Measurements from ENCODE around the gene VPS37C. TPM values are rescaled to one million over a fixed set of nuclear protein-coding genes. Genes with fewer than 3 reads are reported as not detected.

The VPS37C gene
- total and polyA plus RNA-seq, 9 of the 15 experiments (the other 6 are each of a cell fraction or from before 2014, with no cell fraction given), result 0.62 to 29.8 (median 11.5) TPM

DNA sequence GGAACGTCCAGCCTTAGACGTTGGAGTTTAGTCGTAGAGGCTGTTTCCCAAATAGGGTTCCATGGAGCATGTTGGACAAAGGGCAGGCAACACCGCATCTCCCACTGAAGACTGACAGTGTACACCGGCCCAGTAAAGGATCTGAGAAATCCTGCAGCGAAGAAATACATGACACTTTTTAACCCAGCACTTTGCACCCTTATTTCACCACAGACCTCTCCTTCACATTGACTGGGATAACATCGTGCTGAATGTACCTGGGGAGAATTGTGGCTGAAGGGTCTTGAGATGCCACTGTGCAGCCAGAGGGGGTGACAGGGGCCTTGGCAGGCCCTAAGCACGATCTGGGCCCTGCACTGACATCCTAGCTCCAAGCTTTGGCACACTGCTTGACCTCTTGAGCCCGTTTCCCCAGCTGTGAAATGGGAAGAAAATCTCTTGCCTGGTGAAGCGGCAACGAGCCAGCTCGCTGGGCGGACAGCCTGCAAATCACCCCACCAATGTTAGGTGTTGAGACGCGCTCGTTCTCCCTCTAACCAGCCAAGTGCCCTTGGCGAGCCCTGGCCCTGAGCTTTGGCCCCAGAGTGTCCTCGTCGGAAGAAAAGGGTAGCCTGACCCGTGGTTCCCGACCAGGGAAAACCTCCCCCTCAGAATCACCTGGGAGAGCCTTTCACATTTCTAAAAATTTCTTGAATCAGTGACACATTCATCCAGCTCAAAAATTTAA, 45.6 kb downstream of the VPS37C start:
- POLR2A ChIA-PET, result no interaction called here

DNA sequence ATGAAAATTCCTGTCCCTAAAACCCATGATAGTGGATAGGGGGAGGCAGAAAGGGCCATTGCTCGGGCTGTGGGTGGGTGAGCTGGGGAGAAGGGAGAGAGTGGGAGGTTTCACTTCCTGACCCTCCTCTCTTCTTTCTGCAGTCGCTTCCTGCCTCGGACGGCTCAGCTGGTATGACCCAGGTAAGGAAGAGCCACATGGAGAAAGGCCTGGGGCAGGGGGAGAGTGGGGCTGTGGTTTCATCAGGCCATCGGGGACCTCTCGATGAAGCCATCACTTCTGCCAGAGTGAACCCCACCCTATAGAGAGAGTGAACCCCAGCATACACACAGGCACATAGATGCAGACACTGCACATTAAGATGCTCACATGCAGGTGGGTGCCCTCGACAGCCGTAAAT, 46.3 kb downstream of the VPS37C start:
- Histone ChIP-seq H3K9ac (ENCODE audit: insufficient read depth in 1 of 2, low read depth in 2 of 2, low read length in 2 of 2) (no peak overlapping the region), H3K4me1 (replicated peaks in 1 of 2; ENCODE audit: control insufficient read depth in 2 of 2, insufficient read depth in 2 of 2, low read length in 2 of 2) (peaks cover 0 to 3% of the 10 kb centered on the region in 2 experiments; a peak in 2 of 5 replicates), H3K79me2 (ENCODE audit: control insufficient read depth, insufficient read depth, low read length) (no peaks in the 10 kb centered on the region), H3K4me2 (ENCODE audit: insufficient read depth, low read length) (no peak overlapping the region), H4K20me1 (replicated peaks; ENCODE audit: control insufficient read depth, insufficient read depth, low read length) (peaks cover 16% of the 10 kb centered on the region), H3K4me3 (no peak overlapping the region), H3K9me3 (replicated peaks; ENCODE audit: control insufficient read depth, insufficient read depth, low read depth, low read length) (no peaks in the 10 kb centered on the region), H2AFZ (ENCODE audit: low read depth, low read length) (no peak overlapping the region), H3K27ac (ENCODE audit: extremely low read depth, low read depth, low read length) (no peak overlapping the region), H3K9me1 (ENCODE audit: control insufficient read depth, insufficient read depth, low read length) (peaks cover 4% of the 10 kb centered on the region), H3K36me3 (ENCODE audit: control insufficient read depth, insufficient read depth, low read length) (no peaks in the 10 kb centered on the region), H3K27me3 (ENCODE audit: control insufficient read depth in 2 of 2, insufficient read depth in 2 of 2, low read length in 2 of 2) (peaks cover 39 to 79% of the 10 kb centered on the region in 2 experiments; a peak in 4 of 5 replicates)
- FAIRE-seq (no peak), ATAC-seq (no peak), DNase-seq (ENCODE audit: extremely low read depth in 1 of 4, low spot score in 3 of 4) (no peak)
- intact Hi-C loops (cut with micrococcal nuclease) (no loop called here), in situ Hi-C loops (cut with MboI) (no loop called here)
- ChIA-PET POLR2A (interaction anchor here (0.6 kb wide), 1 partner anchor 270 kb away, joined by 3 read pairs; no protein-coding TSS in a partner anchor), CTCF (ENCODE audit: low intra/inter-chr PET ratio) (interaction anchor here (0.5 to 0.6 kb wide), 2 partner anchors 206 to 1816 kb away, joined by 3 to 4 read pairs; no protein-coding TSS in a partner anchor)
- WGBS (ENCODE audit: insufficient coverage, low coverage, missing lambda C conversion rate), result 4% methylated on average over 5 of the region's 8 CpGs
- BruUV-seq (replicated peaks), result no TSS peak
- no peak for TF ChIP-seq NUFIP1 (IDR thresholded peaks at IDR 0.05; ENCODE audit: partially characterized antibody)
- TF ChIP-seq, protein P1, sequence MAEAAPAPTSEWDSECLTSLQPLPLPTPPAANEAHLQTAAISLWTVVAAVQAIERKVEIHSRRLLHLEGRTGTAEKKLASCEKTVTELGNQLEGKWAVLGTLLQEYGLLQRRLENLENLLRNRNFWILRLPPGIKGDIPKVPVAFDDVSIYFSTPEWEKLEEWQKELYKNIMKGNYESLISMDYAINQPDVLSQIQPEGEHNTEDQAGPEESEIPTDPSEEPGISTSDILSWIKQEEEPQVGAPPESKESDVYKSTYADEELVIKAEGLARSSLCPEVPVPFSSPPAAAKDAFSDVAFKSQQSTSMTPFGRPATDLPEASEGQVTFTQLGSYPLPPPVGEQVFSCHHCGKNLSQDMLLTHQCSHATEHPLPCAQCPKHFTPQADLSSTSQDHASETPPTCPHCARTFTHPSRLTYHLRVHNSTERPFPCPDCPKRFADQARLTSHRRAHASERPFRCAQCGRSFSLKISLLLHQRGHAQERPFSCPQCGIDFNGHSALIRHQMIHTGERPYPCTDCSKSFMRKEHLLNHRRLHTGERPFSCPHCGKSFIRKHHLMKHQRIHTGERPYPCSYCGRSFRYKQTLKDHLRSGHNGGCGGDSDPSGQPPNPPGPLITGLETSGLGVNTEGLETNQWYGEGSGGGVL (CRISPR knock-in tag; IDR thresholded peaks at IDR 0.05), result no peak
- TF ChIP-seq IFI16 (CRISPR knock-in tag; IDR thresholded peaks at IDR 0.05), result no peak
- TF ChIP-seq JUND (IDR thresholded peaks at IDR 0.05; ENCODE audit: borderline replicate concordance, low read depth, low read length), result no peak
- TF ChIP-seq JUND (tag; IDR thresholded peaks at IDR 0.05; ENCODE audit: borderline replicate concordance, low read depth, low read length), result no peak
- TF ChIP-seq MAFG (tag; conservative IDR thresholded peaks at IDR 0.05), result no peak
- no peak for TF ChIP-seq TAL1 (IDR thresholded peaks at IDR 0.05)
- no peak for TF ChIP-seq ZNF174 (CRISPR knock-in tag; IDR thresholded peaks at IDR 0.05)
- TF ChIP-seq HMG20B (CRISPR knock-in tag; IDR thresholded peaks at IDR 0.05), result no peak
- TF ChIP-seq HDAC1 (IDR thresholded peaks at IDR 0.05), result no peak
- TF ChIP-seq, protein P2, sequence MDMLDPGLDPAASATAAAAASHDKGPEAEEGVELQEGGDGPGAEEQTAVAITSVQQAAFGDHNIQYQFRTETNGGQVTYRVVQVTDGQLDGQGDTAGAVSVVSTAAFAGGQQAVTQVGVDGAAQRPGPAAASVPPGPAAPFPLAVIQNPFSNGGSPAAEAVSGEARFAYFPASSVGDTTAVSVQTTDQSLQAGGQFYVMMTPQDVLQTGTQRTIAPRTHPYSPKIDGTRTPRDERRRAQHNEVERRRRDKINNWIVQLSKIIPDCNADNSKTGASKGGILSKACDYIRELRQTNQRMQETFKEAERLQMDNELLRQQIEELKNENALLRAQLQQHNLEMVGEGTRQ (CRISPR knock-in tag; IDR thresholded peaks at IDR 0.05), result no peak
- TF ChIP-seq CBFB (CRISPR knock-in tag; IDR thresholded peaks at IDR 0.05), result no peak

More for the DNA sequence above, 45.6 kb downstream of the VPS37C start:
- no peaks in the 10 kb centered on the region for H3K79me2 ChIP-seq (ENCODE audit: control insufficient read depth, insufficient read depth, low read length)
- FAIRE-seq (no peak), ATAC-seq (0 out of 3 replicates have a peak, but pooled peaks have one; percentile 10), DNase-seq (ENCODE audit: extremely low read depth in 1 of 4, low spot score in 3 of 4) (no peak)
- H3K9ac ChIP-seq (ENCODE audit: insufficient read depth in 1 of 2, low read depth in 2 of 2, low read length in 2 of 2), result no peak overlapping the region
- no peak overlapping the region for H3K27ac ChIP-seq (ENCODE audit: extremely low read depth, low read depth, low read length)
- H2AFZ ChIP-seq (ENCODE audit: low read depth, low read length), result no peak overlapping the region
- H3K27me3 ChIP-seq (ENCODE audit: control insufficient read depth in 2 of 2, insufficient read depth in 2 of 2, low read length in 2 of 2), result peaks cover 33 to 72% of the 10 kb centered on the region in 2 experiments; a peak in 4 of 5 replicates
- H3K4me3 ChIP-seq, result no peak overlapping the region
- BruUV-seq (replicated peaks), result no TSS peak
- CTCF ChIA-PET (ENCODE audit: low intra/inter-chr PET ratio), result interaction anchor here (0.5 kb wide), 1 partner anchor 74 kb away, joined by 3 read pairs; no protein-coding TSS in a partner anchor
- TF ChIP-seq BCL6 (CRISPR knock-in tag; IDR thresholded peaks at IDR 0.05), result no peak
- TF ChIP-seq ZNF239 (CRISPR knock-in tag; IDR thresholded peaks at IDR 0.05), result peak; percentile 52
- no peaks in the 10 kb centered on the region for H3K9me3 ChIP-seq (replicated peaks; ENCODE audit: control insufficient read depth, insufficient read depth, low read depth, low read length)
- H4K20me1 ChIP-seq (replicated peaks; ENCODE audit: control insufficient read depth, insufficient read depth, low read length), result peaks cover 16% of the 10 kb centered on the region
- intact Hi-C loops (cut with micrococcal nuclease), result no loop called here
- peaks cover 0 to 11% of the 10 kb centered on the region in 2 experiments; a peak in 2 of 5 replicates for H3K4me1 ChIP-seq (replicated peaks in 1 of 2; ENCODE audit: control insufficient read depth in 2 of 2, insufficient read depth in 2 of 2, low read length in 2 of 2)
- in situ Hi-C loops (cut with MboI), result no loop called here
- no peak overlapping the region for H3K4me2 ChIP-seq (ENCODE audit: insufficient read depth, low read length)
- WGBS (ENCODE audit: insufficient coverage, low coverage, missing lambda C conversion rate), result 13% methylated on average over 21 of the region's 21 CpGs
- H3K9me1 ChIP-seq (ENCODE audit: control insufficient read depth, insufficient read depth, low read length), result peaks cover 4% of the 10 kb centered on the region
- H3K36me3 ChIP-seq (ENCODE audit: control insufficient read depth, insufficient read depth, low read length), result no peaks in the 10 kb centered on the region
